ENCODE data around the gene SLC7A6OS. TPM values are rescaled to one million over a fixed set of nuclear protein-coding genes. Genes with fewer than 3 reads are reported as not detected.
A peak's percentile ranks its signal among the peaks of the same experiment; 100 is the strongest.
"Not testable (repeated sequence)": the region's sequence is repeated elsewhere in the genome, so short reads cannot be mapped to it uniquely, and the experiment has no call there.

Gene SLC7A6OS
- polyA plus RNA-seq, 12 donors = 12.2 to 20.1 (median 15.1) TPM; not detected in 1

DNA sequence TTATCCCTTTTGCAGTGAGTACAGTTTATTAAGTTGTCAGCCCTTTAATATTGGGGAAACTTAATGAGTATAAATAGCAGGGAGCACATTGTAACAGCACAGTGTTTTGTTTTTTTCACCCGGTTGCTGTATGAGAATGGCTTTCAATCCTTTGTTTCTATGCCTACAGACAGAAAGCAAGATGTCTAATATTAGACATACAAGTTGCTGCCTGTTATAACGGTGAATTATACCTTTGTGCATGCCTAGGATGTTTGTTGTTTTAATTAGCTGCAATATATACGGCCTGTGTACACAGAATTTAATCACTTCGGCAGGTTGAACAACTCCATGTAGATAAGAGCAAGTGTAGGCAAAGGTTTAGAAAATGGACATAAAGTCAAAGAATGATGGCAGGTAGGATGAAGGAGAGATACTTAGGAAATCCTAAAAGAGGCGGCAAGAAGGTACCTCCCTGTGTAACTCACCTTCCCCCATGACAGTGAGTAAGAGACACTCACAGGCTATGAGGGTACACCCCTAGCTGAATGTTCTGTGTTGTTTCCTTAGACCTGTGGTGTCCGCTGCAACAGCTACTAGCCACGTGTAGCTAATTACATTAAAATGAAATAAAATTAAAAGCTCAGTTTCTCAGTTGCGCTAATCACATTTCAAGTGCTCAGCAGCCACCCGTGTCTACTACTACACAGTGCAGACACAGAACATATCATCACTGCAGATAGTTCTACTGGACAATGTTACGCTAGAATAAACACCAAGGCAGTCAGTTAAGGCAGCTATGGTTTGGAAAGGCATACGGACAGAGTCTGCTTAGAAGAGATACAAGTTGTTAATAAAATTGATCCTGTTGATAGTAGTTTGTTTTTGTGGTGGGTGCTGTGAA lies 10.9 kb downstream of the SLC7A6OS start:
- DNase-seq = no peak

DNA sequence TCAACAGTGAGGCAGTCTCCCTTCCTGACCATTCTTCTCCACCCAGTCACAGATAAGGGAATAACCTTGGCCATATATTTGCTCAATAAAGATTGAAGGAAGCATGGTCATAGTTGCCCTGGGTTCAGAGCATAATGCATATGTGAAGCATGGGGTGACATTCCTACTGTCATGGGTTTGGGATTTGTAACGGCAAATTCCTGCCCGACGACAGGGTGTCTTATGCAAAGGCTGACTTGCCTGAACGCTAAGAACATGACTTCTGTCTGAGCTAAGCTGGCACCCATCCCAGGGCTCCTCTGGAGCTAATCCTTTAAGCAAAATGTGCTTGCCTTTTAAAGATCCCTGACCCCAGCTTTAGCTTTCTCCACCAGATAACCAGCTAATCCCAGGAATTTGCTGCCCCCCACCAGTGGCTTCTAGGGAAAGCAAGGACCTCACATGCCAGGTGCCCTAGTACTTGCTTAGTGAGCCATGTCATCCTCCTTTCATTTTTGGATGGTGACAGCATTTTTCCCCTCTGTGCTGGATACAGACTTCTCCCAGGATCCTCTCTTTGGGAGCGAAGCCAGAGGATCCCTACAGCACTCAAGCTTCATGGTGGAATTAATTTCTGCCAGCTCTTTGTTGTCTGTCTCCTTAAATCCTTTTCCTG lies 11.7 kb downstream of the SLC7A6OS start:
- peak; percentile 23 for DNase-seq

DNA sequence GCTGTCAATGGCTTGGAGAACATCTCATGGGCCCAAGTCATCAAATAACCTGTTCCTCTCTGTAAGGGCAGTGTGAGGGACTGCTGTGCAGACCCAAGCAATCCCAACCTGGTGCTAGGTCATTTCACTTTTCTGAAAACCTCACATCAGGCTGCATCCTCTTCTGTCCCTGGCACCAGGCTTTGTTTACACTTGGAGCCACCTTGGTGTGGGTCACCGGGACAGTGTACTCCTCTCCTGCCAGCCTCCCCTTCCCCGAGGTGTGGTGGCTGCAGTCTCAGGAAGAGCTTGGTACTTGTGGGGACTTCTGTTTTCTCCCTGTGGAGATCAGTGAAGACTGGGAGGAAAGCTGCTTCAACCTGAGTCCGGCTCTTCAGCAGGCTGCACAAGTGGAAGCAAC lies 12.4 kb downstream of the SLC7A6OS start:
- DNase-seq = no peak

DNA sequence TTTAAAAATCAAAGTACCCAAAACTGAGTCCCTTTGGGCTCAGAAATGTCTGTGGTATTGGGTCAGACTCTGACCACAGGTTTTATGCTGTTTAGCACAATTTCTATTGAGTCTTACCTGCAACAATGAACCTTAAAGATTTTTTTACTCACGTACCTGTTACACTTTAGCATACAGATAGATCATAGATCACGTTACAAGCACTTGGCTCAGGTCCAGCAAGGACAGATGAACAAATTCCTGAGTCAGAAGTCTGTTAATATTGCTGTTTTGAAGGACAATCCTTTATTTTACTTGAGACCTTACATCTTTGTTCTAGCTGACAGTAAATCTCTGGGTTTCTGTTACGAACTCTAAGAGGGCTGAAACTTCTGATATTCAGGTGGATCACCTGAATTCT lies 12.8 kb downstream of the SLC7A6OS start:
- no peak for DNase-seq

DNA sequence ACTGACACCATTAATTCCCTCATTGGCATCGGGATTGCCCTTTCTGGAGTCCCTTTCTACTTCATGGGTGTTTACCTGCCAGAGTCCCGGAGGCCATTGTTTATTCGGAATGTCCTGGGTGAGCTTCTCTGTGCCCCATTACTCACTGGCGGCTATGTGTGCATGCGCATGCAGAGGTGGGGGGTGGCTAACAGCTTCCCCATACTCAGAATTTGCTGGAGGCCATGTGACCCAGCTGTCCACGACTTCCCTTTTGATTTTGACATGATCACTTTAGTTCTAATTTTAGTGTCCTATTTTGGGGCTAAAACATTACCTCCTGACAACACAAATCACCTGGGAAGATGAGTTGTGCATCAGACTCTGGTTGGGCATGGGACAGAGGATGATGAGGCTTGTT lies 14.1 kb downstream of the SLC7A6OS start:
- DNase-seq = no peak

DNA sequence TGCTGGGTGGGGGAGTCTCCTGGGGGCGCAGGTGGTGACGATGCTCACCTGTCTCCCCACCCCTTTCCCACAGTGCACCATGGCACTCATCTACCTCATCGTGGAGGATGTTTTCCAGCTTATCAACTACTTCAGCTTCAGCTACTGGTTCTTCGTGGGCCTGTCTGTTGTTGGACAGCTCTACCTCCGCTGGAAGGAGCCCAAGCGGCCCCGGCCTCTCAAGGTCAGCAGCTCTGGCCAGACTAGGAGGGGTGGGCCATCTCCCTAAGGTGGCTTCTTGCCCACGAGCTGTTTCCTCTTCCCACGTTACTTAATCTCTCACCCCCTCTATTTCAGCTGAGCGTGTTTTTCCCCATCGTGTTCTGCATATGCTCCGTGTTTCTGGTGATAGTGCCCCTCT lies 14.5 kb downstream of the SLC7A6OS start:
- DNase-seq = no peak

DNA sequence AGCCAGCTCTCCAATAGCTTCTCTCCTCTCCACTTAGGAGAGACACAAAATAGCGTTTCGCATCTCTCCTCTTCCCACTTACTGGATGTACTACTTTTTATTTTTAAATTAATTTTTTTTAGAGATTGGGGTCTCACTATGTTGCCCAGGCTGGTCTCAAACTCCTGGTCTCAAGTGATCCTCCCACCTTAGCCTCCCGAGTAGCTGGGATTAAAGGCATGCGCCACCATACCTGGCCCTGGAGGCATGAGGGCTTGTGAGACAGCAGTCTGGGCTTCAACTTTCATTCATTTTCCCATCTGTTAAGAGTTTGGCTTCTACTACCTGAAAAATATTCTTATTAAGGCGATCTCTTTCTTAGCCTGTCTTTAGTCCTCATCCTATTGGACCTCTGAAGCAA lies 18.3 kb downstream of the SLC7A6OS start:
- no peak for DNase-seq

DNA sequence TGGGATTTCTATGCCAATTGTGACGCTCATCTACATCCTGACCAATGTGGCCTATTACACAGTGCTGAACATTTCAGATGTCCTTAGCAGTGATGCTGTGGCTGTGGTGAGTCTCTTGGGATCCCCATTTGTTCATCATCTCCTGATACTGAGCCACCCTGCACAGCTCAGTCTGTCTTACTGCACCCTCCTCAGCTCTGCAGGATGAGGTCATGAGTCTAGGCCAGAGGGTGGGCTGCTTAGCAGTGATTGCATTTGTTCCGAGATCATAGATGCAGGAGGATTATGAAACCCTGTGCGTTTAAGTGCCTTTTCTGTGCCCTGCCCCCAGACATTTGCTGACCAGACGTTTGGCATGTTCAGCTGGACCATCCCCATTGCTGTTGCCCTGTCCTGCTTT lies 19.5 kb downstream of the SLC7A6OS start:
- DNase-seq = no peak

DNA sequence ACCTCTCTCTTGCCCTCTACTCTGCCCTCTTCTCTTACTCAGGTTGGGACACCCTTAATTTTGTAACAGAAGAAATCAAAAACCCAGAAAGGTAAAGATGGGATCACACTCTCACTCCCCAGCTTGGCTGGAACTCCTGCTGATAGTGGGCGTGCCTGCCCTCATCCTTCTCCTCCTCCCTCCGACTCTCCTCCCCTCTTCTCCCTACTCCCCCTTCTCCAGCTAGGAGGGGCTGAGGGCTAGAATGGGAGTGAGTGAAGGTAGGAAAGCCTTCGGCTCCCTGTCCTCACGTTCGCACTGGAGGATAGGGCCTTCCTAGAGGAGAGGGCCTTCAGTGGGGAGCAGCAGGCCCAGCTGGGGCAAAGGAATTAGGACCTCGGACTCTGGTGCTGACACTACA lies 20.3 kb downstream of the SLC7A6OS start:
- DNase-seq = no peak

DNA sequence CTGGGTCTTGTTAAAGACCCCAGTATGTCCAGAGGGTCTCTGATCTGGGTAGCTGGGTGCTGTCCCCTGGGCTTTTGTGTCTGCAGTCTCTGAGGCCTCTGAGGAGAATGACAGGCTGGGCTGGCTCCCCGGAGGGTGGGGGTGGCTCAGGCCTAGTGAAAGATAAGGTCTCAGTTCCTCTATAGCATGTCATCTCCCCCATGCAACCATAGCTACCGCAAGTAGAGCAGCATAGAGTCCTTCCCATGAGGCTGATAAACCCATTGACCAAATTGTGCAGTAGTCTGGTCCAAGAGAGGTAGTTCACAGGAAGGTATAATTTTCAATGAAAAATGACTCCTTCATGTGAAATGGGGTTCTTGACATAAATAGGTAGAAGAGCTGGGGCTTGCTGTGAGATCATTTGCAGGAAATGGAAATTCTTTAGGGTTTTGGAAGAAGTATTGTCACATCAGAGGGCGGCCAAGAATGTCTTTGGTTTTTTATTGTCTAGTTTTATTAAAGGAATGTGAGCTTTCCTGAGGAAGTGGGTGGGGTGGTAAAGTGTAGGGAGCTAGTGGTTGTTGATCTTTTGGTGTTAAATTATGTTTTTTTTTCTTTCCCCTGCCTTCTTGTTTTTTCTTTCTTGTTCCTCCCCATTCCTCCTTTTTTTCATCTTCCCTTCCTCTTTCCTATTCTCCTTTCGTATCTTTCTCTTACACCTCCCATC lies 21.0 kb downstream of the SLC7A6OS start:
- DNase-seq = no peak

DNA sequence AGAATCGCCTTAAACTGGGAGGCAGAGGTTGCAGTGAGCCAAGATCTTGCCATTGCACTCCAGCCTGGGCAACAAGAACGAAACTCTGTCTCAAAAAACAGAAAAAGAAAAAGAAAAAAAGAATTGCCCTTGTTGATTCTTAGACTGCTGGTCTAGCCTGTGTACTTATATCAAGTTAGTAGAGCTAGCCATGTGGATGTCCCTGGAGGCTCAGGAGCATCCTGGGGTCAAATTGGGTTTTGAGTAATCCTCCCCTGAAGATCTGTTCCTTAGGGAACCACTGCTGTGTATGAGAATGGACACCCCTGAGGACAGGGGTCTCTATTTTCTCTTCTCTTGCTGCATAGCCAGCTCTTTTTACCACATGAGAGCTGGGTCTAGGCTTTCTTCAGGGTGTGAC lies 21.5 kb downstream of the SLC7A6OS start:
- no peak for DNase-seq

DNA sequence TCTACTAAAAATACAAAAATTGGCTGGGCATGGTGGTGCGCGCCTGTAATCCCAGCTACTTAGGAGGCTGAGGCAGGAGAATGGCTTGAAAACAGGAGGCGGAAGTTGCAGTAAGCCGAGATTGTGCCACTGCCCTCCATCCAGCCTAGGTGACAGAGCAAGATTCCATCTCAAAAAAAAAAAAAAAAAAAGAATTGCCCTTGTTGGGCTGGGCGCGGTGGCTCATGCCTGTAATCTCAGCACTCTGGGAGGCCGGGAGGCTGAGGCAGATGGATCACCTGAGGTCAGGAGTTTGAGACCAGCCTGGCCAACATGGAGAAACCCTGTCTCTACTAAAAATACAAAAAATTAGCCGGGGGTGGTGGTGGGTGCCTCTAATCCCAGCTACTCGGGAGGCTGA lies 21.9 kb downstream of the SLC7A6OS start:
- DNase-seq = not testable (repeated sequence)

DNA sequence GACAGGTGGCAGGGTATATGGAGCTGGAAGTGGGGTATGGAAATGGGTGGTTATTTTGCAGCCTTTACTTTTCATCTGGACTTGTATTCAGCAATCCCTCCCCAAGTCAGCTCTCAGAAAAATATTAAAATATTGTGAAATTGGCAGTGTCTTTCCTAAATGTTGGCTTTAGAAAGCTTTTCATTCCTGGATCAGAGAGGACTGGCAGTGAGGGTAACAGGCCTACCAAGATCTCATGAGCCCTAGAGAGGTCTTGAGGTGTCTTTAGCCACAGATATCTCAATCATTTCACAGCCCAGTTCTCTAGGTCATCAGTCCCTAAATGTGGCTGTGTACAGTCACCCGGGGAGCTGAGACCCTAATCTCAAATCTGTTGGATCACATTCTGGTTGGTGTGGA lies 22.5 kb downstream of the SLC7A6OS start:
- DNase-seq = no peak

DNA sequence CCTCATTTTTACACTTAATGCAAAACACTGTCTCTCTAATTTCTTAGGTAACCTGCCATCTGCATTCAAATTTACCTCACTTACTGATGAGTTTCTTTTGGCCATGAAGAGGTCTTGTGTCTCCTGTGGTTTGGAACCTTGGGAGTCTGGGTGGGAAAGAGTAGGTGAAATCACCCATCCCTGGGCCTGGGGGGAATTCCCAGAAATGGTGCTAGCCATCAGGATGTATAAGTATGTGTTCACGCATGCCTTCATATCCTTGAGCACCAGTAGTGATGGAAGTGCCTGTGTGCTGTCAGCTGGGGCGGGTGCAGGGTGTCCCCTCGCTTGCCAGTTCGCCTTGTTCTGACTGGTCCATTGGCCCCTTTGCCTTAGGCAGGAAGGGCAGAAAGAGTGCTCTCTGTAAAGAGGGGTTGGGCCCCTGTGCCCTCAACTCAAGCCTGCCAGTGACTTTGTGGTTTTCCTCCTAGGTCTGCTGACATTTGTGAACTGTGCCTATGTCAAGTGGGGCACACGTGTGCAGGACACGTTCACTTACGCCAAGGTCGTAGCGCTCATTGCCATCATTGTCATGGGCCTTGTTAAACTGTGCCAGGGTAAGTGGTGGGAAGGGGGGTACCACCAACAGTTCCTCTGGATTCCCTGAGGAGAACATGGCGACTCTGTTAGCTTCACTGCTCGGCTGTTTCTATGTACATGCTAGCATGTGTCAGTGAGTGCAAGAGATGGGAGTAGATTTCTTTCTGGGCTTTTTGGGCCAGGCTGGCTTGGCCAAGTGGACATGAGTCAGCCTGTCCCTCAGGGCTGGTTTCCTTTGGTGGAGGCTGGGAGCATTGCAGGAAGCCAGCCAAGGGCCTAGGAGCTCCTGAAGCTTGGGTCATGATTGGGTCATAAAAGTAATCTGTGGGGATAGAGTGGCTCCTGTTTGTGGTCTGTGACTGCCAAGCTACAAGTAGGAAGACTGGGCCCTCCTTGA lies 23.2 kb downstream of the SLC7A6OS start:
- DNase-seq = no peak

DNA sequence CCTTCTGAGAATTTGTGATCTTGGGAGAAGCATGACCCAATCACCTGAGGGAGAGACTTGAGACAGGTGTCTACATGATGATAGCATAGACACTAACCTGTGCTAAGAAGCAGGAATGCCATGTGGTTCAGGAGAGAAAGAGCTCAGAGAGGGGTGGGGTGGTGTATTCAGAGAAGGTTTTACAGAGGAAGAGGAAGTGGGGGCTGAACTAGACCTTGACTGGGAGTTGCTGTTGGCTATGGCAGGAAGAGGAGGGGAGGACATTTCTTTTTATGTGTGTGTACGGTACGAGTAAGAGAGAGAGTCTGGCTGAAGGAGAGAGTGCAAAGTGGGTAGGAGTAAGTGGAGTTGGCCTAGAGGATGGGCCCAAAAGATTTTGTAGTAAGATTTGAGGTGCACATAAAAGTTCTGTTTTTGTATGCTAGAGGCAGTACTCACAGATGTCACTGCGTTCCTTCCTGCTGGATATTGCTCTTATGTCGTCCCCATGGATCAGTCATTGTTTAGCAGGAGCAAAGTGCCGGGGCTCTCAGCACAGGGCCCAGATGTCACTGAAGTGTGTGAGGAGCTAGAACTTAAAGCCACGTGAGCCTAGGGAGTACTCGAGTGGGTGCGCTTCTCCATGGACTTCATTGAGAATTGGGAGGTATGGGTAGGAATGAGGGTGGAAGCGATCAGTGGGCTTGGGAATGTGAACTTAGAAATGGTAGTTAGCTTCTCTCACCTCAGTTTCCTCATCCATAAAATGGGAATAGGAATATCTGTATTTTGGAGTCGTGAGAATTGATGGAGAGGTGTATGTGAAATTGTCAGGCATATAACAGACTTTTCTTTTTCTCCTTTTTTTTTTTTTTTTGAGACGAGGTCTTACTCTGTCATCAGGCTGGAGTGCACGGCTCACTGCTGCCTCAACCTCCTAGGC lies 24.3 kb downstream of the SLC7A6OS start:
- DNase-seq = no peak

DNA sequence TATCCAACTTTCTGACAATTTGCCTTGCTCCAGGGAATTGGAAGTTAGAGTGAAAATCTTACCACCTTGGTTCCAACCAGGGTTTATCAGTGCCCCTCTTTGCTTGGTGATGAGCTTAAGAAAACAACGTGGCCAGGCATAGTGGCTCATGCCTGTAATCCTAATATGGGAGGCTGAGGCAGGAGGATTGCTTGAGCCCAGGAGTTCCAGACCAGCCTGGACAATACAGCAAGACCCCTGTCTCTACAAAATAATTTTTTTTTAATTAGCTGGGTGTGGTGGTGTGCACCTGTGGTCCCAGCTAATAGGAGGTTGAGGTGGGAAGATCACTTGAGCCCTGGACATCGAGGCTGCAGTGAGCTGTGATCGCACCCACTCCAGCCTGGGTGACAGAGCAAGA lies 25.1 kb downstream of the SLC7A6OS start:
- no peak for DNase-seq

DNA sequence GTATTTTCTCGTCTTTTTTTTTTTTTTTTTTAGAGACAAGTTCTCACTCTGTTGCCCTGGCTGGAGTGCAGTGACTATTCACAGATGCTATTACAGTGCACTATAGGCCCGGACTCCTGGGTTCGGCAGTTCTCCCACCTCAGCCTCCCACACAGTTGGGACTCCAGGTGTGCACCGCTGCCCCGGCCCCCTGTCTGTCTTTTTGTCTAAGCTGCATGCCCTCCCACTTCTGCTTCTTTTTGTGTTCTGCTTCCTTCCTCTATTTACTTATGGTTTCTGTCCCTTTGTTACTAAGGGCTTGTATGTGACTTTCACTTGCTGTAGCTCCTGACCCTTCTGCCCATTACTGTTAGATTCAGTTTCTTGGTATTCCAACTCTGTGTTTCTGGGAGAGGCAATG lies 25.9 kb downstream of the SLC7A6OS start:
- no peak for DNase-seq

DNA sequence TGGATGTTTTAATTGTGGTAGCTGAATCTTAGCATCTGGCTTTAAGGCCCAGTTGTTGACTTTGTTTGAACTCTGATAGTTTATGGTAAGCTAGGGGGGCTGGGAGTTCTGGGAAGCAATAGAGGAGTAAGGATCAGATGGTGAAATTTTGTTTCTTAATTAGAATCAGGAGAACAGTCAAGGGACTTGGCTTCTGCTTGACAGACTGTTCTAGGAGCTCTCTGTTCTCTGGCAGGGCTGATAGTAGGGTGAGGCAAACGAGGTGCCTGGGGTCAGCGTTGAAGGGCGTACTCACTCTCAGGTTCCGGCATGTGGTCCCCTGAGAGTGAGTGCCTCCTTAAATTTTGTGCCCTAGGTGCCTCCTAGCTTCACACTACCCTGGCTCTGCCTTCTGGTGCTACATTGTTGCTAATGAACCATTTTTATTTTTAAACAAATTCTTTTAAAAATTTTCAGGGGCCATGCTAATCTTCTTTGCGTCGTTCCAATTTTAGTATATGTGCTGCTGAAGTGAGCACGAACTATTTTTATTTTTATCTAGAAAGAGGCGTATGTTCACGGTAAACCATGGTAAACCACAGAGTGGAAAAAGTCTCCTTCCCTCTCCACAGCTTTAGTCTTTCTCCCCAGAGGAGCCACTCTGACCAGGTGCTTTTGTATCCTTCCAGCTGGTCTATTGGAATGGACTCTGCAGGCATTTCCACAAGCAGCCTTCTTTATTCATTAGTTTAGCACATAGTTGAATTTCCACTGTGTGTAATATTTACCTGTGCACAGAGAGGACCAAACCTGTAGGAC lies 26.7 kb downstream of the SLC7A6OS start:
- DNase-seq = no peak

DNA sequence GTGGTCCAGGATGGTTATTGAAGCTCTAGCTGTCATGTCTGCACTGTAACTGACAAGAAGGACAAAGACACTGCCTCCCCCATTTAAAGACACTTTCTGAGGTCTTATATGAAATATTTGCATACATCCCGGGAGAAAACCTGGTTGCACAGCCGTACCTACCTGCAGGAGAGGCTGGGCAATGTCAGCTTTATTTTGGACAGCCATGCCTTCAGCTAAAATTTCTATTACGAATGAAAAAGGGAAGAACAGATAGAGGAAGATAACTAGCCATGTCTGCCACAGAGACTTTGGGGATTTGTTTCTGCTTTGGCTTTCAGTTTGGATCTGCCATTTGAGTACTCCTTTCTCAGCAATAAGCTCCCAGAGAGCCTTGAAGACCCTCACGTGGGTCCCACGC lies 27.4 kb downstream of the SLC7A6OS start:
- DNase-seq = no peak

DNA sequence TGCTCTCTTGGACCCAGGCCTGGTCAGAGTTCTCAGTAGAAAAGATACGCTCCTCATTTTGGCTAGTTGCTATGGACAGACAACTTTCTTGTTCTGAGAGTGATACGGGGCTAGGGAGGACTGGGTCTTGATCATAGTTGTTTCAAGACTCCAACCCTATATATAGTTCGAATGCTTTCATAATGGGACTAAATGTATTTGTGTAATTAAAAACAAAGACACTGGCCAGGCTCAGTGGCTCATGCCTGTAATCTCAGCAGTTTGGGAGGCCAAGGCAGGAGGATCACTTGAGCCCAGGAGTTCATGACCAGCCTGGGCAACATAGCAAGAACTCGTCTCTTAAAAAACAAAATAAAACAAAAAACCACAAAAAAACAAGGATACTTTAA lies 28.7 kb downstream of the SLC7A6OS start:
- DNase-seq = no peak
